GM21526 (cell line): Measurements from ENCODE around the gene RTL1.
A peak's percentile ranks its signal among the peaks of the same experiment; 100 is the strongest.

Experiments
- ATAC-seq: cut with Tn5 transposase; IDR thresholded peaks from one replicate; pipeline ENCODE4 v1.9.1; 2021; ENCODE audit warnings: moderate library complexity; ENCODE audit not compliant: unreplicated experiment, low FRiP score

The RTL1 gene

GRCh38 chr14:100854435-100854834, 49.1 kb downstream of the RTL1 start:
- ATAC-seq = no peak

GRCh38 chr14:100851946-100852620, 51.4 kb downstream of the RTL1 start:
- ATAC-seq = no peak

- ATAC-seq = no peak
Observed at GRCh38 chr14:100851586-100851916, 52.0 kb downstream of the RTL1 start.

GRCh38 chr14:100850841-100851585, 52.5 kb downstream of the RTL1 start:
- ATAC-seq = peak; percentile 75

- no peak for ATAC-seq
Observed at GRCh38 chr14:100849115-100849781, 54.3 kb downstream of the RTL1 start.

GRCh38 chr14:100846309-100846859, 57.1 kb downstream of the RTL1 start:
- ATAC-seq = no peak

GRCh38 chr14:100845341-100845740, 58.2 kb downstream of the RTL1 start:
- ATAC-seq = no peak

- no peak for ATAC-seq
Observed at GRCh38 chr14:100844846-100845245, 58.7 kb downstream of the RTL1 start.

- ATAC-seq = no peak
Observed at GRCh38 chr14:100844421-100844820, 59.1 kb downstream of the RTL1 start.

GRCh38 chr14:100844082-100844408, 59.5 kb downstream of the RTL1 start:
- no peak for ATAC-seq

GRCh38 chr14:100842799-100843198, 60.7 kb downstream of the RTL1 start:
- ATAC-seq = no peak

GRCh38 chr14:100841761-100842403, 61.6 kb downstream of the RTL1 start:
- ATAC-seq = no peak

- ATAC-seq = no peak
Observed at GRCh38 chr14:100841066-100841760, 62.3 kb downstream of the RTL1 start.

GRCh38 chr14:100840286-100841065, 63.0 kb downstream of the RTL1 start:
- ATAC-seq = no peak

GRCh38 chr14:100839681-100840111, 63.8 kb downstream of the RTL1 start:
- ATAC-seq = no peak

GRCh38 chr14:100839315-100839585, 64.3 kb downstream of the RTL1 start:
- ATAC-seq = no peak

GRCh38 chr14:100838493-100839314, 64.8 kb downstream of the RTL1 start:
- ATAC-seq = no peak

GRCh38 chr14:100837805-100838350, 65.6 kb downstream of the RTL1 start:
- ATAC-seq = no peak
